Spinal cord (tissue), 10 donors: Measurements from ENCODE around the gene SMARCA5. TPM values are rescaled to one million over a fixed set of nuclear protein-coding genes. Genes with fewer than 3 reads are reported as not detected.

ENCODE experiments used
- DNase-seq, 6 donors: peaks; one replicate each; pipeline versions ENCODE4 v3.0.0 to v3.0.0-alpha.2; 2013 to 2015; ENCODE audit warnings: low spot score in 6 of 6, low read depth in 4 of 6
- H3K27ac ChIP-seq: one replicate; pipeline ENCODE4 v1.5.1; 2013; ENCODE audit warnings: low read depth, low read length, control low read depth
- H3K27me3 ChIP-seq: one replicate; pipeline ENCODE4 v1.6.1; 2013; ENCODE audit warnings: low read length; ENCODE audit not compliant: control insufficient read depth, insufficient read depth
- H3K36me3 ChIP-seq: one replicate; pipeline ENCODE4 v1.6.1; 2013; ENCODE audit warnings: low read length; ENCODE audit not compliant: control insufficient read depth, insufficient read depth
- H3K4me1 ChIP-seq: one replicate; pipeline ENCODE4 v1.6.1; 2013; ENCODE audit warnings: low read length; ENCODE audit not compliant: control insufficient read depth, insufficient read depth
- H3K4me3 ChIP-seq: one replicate; pipeline ENCODE4 v1.5.1; 2013; ENCODE audit warnings: low read depth, low read length, control low read depth
- H3K9me3 ChIP-seq: one replicate; pipeline ENCODE4 v1.6.1; 2013; ENCODE audit warnings: low read length; ENCODE audit not compliant: control insufficient read depth, insufficient read depth
- WGBS: methylation state at CpG from one replicate; pipeline ENCODE4 v1.1.5; 2013; ENCODE audit warnings: missing lambda C conversion rate; ENCODE audit not compliant: insufficient coverage; 5-methylcytosine and 5-hydroxymethylcytosine counted together
- polyA plus RNA-seq, 2 donors: library from polyadenylated mRNA; unstranded; fragments of 120-200 nt; gene quantifications; one replicate each; pipeline ENCODE4 v1.2.1, GENCODE V29; 2013; ENCODE audit not compliant: insufficient read length in 2 of 2
- total RNA-seq, 2 donors: library from RNA; depleted of rRNA in 1 of 2; stranded (reverse); fragments of 120-200 nt in 1 of 2; fragments of >200 nt in 1 of 2; gene quantifications; one replicate each; pipeline versions ENCODE4 v1.2.3 to v1.2.4, GENCODE V29; 2013 to 2014
- donor health status: healthy.

Gene SMARCA5
- total and polyA plus RNA-seq, 4 donors = 52.2 to 106 (median 81.3) TPM

GRCh38 chr4:143558823-143559756 is 45.6 kb downstream of the SMARCA5 start:
- no peaks in the 10 kb centered on the region for H3K36me3 ChIP-seq
- 3% methylated on average over 55 of the region's 57 CpGs for WGBS
- H3K4me3 ChIP-seq = peak overlapping the region; percentile 53
- peak; percentile 54 to 95 (median 62) for DNase-seq
- peak overlapping the region; percentile 15 for H3K27ac ChIP-seq
- no peaks in the 10 kb centered on the region for H3K9me3 ChIP-seq
- H3K4me1 ChIP-seq = peaks cover 12% of the 10 kb centered on the region
- H3K27me3 ChIP-seq = no peaks in the 10 kb centered on the region

GRCh38 chr4:143559757-143560147 is 46.2 kb downstream of the SMARCA5 start:
- H3K27ac ChIP-seq = peak overlapping the region; percentile 15
- H3K27me3 ChIP-seq = no peaks in the 10 kb centered on the region
- no peaks in the 10 kb centered on the region for H3K9me3 ChIP-seq
- H3K36me3 ChIP-seq = no peaks in the 10 kb centered on the region
- peaks cover 12% of the 10 kb centered on the region for H3K4me1 ChIP-seq
- peak overlapping the region; percentile 53 for H3K4me3 ChIP-seq
- WGBS = 61% methylated on average over 11 of the region's 17 CpGs
- DNase-seq = no peak

- no peak overlapping the region for H3K4me3 ChIP-seq
- no peaks in the 10 kb centered on the region for H3K36me3 ChIP-seq
- WGBS = no CpG with 5 or more reads among the region's 2 CpGs
- no peak for DNase-seq
- no peak overlapping the region for H3K27ac ChIP-seq
- H3K4me1 ChIP-seq = peaks cover 5% of the 10 kb centered on the region
- no peaks in the 10 kb centered on the region for H3K27me3 ChIP-seq
- no peaks in the 10 kb centered on the region for H3K9me3 ChIP-seq
Measured at GRCh38 chr4:143564472-143564871, 51.0 kb downstream of the SMARCA5 start.

- Histone ChIP-seq H3K36me3 (no peaks in the 10 kb centered on the region), H3K27me3 (no peaks in the 10 kb centered on the region), H3K4me1 (no peaks in the 10 kb centered on the region), H3K27ac (no peak overlapping the region), H3K4me3 (no peak overlapping the region), H3K9me3 (no peaks in the 10 kb centered on the region)
- no peak for DNase-seq
Measured at GRCh38 chr4:143575331-143575730, 61.8 kb downstream of the SMARCA5 start.

- WGBS = 68% methylated on average over 3 of the region's 3 CpGs
- H3K27me3 ChIP-seq = no peaks in the 10 kb centered on the region
- no peak overlapping the region for H3K27ac ChIP-seq
- peaks cover 3% of the 10 kb centered on the region for H3K36me3 ChIP-seq
- peaks cover 5% of the 10 kb centered on the region for H3K4me1 ChIP-seq
- peak in 2 of 6 donors; percentile 25 to 56 for DNase-seq
- H3K4me3 ChIP-seq = no peak overlapping the region
- peaks cover 3% of the 10 kb centered on the region for H3K9me3 ChIP-seq
Measured at GRCh38 chr4:143581331-143581946, 67.9 kb downstream of the SMARCA5 start.

- Histone ChIP-seq H3K27ac (no peak overlapping the region), H3K4me3 (no peak overlapping the region), H3K9me3 (peaks cover 3% of the 10 kb centered on the region), H3K27me3 (no peaks in the 10 kb centered on the region), H3K4me1 (peaks cover 5% of the 10 kb centered on the region), H3K36me3 (peaks cover 3% of the 10 kb centered on the region)
- WGBS = no CpG with 5 or more reads among the region's 6 CpGs
- no peak for DNase-seq
Measured at GRCh38 chr4:143585548-143585947, 72.0 kb downstream of the SMARCA5 start.

- Histone ChIP-seq H3K4me1 (peaks cover 5% of the 10 kb centered on the region), H3K9me3 (peaks cover 3% of the 10 kb centered on the region), H3K27ac (no peak overlapping the region), H3K27me3 (no peaks in the 10 kb centered on the region), H3K36me3 (no peaks in the 10 kb centered on the region), H3K4me3 (no peak overlapping the region)
- DNase-seq = no peak
Measured at GRCh38 chr4:143586080-143586479, 72.6 kb downstream of the SMARCA5 start.

GRCh38 chr4:143587703-143588102 is 74.2 kb downstream of the SMARCA5 start:
- no peaks in the 10 kb centered on the region for H3K27me3 ChIP-seq
- DNase-seq = peak in 1 of 6 donors; percentile 2
- no peak overlapping the region for H3K4me3 ChIP-seq
- peaks cover 3% of the 10 kb centered on the region for H3K9me3 ChIP-seq
- no peaks in the 10 kb centered on the region for H3K36me3 ChIP-seq
- no peaks in the 10 kb centered on the region for H3K4me1 ChIP-seq
- H3K27ac ChIP-seq = no peak overlapping the region

- WGBS = no CpG with 5 or more reads among the region's 3 CpGs
- Histone ChIP-seq H3K4me3 (no peak overlapping the region), H3K27me3 (no peaks in the 10 kb centered on the region), H3K27ac (no peak overlapping the region), H3K9me3 (no peaks in the 10 kb centered on the region), H3K4me1 (no peaks in the 10 kb centered on the region), H3K36me3 (no peaks in the 10 kb centered on the region)
- no peak for DNase-seq
Measured at GRCh38 chr4:143597276-143597675, 83.8 kb downstream of the SMARCA5 start.

GRCh38 chr4:143598816-143599215 is 85.3 kb downstream of the SMARCA5 start:
- Histone ChIP-seq H3K36me3 (no peaks in the 10 kb centered on the region), H3K9me3 (no peaks in the 10 kb centered on the region), H3K27me3 (no peaks in the 10 kb centered on the region), H3K4me1 (no peaks in the 10 kb centered on the region), H3K27ac (no peak overlapping the region), H3K4me3 (no peak overlapping the region)
- no peak for DNase-seq
